GM19099 (cell line): Measurements from ENCODE around the gene PDZD4.

ENCODE experiments used
- POLR2A ChIP-seq: IDR thresholded peaks from 3 replicates; pipeline ENCODE4 v1.6.1; 2011; ENCODE audit warnings: low read depth; ENCODE audit not compliant: insufficient read length; ENCODE audit errors: extremely low read depth

The PDZD4 gene, protein sequence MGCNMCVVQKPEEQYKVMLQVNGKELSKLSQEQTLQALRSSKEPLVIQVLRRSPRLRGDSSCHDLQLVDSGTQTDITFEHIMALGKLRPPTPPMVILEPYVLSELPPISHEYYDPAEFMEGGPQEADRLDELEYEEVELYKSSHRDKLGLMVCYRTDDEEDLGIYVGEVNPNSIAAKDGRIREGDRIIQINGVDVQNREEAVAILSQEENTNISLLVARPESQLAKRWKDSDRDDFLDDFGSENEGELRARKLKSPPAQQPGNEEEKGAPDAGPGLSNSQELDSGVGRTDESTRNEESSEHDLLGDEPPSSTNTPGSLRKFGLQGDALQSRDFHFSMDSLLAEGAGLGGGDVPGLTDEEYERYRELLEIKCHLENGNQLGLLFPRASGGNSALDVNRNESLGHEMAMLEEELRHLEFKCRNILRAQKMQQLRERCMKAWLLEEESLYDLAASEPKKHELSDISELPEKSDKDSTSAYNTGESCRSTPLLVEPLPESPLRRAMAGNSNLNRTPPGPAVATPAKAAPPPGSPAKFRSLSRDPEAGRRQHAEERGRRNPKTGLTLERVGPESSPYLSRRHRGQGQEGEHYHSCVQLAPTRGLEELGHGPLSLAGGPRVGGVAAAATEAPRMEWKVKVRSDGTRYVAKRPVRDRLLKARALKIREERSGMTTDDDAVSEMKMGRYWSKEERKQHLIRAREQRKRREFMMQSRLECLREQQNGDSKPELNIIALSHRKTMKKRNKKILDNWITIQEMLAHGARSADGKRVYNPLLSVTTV

DNA sequence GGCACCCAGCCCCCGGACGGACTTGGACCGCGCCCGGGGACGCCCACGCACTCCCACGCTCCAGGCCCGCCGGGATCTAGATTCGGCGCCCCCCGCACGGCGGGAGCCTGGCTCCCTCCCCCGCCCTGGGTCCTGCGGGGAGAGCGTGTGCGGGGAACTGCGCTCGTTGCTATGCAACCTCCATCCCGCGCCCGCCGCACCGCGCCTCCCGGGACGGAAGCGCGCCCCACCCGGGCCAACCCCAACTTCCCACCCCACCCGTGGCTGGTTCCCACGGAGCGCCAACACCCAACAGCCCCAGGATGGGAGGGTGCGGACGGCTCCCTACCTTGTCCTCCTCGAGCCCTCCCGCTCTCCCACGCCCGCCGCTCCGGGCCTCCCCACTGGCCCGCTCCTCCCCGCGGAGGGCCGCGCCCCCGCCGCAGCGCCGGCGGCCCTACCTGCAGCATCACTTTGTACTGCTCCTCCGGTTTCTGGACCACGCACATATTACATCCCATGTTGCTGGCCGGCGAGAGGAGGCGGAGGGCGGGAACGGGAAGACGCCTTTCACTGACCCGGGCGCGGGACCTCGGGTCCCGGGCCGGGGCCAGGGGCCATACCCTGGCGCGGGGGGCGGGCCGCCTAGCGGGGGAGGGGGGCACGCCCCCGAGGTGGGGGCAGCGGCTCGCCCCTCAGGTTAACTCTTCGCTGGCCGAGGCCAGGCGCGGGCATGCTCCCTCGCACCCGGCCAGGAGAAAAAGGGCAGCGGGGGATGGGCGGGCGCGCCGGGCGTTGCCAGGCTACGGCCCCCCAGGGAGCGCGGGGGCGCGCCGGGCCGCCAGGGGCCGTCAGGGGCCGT, at the start of gene PDZD4:
Gene PDZD4, minus strand, starts transcription at position 746 of the 841 bp plus-strand sequence. Its CDS starts 246 bp downstream, at position 500.
- TF ChIP-seq POLR2A, result no peak

GRCh38 chrX:153879741-153880439, 49.5 kb upstream of the PDZD4 start:
- no peak for TF ChIP-seq POLR2A

DNA sequence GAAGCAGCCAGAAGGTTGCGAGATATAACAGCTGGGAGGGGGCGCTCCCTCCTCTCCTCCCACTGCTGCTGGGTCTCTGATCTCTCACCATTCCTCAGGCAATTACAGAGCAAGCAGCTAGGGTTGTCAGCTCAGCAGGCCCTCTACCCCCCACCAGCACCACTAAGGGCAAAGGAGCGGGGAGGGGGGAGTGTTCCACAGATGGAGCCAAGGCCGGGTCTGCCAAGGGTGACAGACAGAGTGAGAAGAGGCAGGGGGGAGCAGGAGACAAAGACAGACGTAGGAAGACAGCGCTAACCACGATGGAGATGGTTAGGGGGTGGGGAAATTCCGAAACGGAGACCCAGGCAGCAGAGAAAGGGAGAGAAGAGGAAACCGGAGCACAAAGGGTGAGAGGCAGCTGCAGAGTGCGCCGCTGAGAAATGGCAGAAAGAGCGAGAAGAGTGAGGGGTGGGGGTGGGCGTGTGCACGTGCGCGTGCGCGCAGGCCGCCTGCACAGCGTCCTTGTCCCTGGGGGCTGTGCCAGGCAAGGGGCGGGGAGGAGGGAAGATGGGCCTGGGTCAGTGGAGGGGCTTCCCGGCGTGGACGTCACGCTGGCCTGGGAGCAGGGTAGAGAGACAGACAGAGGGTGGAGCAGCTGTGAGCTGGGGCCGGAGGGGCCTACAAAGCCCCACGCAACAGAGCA, 48.8 kb upstream of the PDZD4 start:
- no peak for TF ChIP-seq POLR2A

GRCh38 chrX:153878345-153878744, 48.0 kb upstream of the PDZD4 start:
- TF ChIP-seq POLR2A, result no peak

DNA sequence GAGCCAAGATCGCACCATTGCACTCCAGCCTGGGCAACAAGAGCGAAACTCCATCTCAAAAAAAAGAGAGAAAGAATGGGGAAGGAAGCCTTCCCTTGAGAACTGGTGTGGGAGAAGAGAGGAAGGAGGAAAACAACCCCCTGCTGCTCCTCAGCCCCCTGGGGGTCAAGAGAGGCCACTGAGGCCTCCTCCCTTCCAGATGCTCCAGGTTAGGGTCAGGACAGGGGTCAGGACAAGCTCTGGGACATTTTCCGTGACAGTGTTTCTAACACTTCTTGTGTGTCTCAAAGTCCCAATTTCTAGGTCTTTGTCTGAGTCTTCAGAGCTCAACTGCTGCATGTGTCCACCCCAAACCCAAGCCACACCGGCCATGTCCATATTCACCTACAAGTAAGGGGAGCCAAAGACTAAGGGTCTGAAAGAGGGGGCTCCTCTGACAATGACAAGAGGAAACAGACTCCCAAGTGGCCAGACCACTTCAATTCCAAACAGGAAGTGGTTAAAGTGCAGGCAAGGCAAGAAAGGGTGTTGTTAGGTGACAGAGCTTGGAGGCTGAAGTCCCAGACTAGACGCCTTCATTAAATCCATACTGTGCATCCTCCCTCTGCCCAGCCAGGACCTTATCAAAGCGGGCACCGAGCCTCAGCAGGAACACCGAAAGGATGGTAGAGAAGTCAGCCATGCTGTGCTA, 47.4 kb upstream of the PDZD4 start:
- no peak for TF ChIP-seq POLR2A

- TF ChIP-seq POLR2A, result no peak
Observed at GRCh38 chrX:153876112-153876491, 45.8 kb upstream of the PDZD4 start.

DNA sequence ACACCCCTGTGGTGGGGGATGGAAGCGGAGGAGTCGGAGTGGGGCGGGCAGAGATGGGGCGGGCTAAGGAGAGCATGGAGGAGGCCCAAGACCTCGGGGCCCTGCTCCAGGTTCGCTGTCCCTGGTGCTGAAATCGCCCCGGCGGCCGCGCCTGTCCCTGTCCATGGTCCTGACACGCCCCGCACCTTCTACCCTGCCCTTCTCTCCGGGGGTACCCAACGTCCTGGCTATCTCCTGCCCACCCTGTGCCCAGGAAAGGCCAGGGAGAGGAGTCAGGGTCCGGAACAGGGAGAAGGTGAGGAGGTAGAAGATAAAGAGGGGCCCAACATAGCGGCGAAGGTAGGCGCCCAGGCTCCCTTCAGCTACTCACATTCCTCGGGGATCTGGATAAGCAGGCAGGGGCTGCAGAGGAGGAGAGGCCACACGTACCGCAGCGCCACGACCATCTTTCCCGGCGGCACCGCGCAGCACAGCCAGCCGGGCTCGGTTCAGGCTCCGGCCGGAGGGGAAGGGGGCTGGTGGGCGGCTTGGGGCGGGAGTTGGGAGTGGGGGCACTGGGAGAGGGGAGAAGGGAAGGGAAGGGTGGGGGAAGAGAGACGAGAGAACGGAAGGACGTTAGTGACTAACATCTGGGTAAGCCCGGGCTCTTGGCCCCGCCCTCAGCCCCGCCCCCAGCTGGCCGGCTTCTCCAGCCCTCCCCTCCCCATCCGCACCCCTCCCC, 45.2 kb upstream of the PDZD4 start:
- no peak for TF ChIP-seq POLR2A

DNA sequence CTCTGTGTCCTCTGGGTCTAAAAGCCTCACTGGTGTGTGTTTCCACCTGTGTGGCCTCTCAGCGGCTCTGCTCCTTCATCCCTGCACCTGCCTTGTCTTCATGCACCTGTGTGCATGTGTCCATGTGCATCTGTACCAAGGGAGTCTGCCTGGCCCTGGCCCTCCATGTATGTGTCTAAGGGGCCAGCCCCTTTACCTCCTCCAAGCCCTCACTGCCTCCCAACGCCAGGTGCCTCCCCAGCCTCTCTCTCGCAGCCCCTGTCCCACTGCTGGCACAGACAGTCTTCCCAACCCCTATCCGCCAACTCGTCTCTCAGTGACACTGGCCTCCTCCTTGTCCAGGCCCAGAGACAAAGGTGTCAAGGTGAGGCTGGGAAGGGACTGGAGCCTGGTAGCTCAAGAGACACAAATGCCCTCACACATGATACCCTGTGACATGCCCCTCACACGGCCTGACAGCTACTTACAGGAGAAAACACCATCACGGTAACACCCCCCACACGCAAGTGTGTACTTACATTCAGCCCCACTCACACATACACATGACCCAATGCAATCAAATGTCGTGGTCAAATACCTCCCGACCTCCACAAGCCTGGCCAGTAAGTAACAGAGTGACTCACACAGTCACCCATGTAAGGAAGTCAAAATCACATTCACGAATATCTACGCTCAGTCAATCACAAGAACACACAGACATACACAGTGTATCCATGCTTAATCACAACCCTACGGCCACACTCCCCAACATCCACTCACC, 44.2 kb upstream of the PDZD4 start:
- no peak for TF ChIP-seq POLR2A

GRCh38 chrX:153874085-153874365, 43.7 kb upstream of the PDZD4 start:
- no peak for TF ChIP-seq POLR2A

DNA sequence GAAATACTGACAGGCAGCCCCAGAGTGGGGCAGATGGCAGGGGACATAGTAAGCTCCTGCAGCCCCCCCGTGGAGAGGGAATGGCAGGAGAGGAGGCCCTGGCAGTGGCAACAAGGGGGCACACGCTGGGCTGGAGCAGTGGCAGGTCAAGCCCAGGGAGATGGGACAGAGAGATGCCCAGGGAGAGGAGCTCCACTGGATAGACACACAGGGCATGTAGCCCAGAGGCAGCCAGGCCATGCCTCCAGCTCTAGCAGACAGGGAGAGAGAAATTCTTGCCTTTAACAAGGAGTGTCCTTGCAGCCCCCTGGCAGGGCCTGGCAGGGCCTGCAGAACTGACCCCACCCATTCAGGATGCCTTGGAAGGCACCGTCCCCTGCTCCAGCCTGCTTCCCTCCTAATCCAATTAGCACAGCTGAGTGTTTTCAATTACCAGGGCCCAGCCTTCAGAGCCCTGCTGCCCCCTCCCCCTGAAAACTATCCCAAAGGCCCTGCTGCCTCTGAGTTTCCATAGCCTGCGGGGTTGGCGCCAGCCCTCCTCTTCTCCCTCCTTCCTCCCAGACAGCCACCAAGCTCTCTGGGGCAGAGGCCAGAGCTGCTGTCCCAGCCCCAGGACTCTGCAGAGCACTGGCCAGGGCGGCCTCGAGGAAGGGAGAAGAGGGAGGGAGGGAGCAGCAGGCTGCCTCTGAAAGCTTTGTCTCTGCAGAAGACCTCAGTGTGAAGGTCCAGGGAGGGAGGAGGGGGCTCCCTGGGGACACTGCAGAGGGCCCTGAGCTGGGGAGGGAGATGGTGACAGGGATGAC, 43.1 kb upstream of the PDZD4 start:
- no peak for TF ChIP-seq POLR2A
